Measurements from ENCODE around the gene TTC24. TPM values are rescaled to one million over a fixed set of nuclear protein-coding genes. Genes with fewer than 3 reads are reported as not detected.

TTC24 gene
- polyA plus RNA-seq, 3 donors = 0.14 to 0.31 TPM; not detected in 1

- 50% methylated on average over 1 of the region's 2 CpGs for WGBS (ENCODE audit: insufficient coverage)
- H3K9me3 ChIP-seq (replicated peaks in 1 of 2; ENCODE audit: control insufficient read depth in 1 of 2, insufficient read depth in 1 of 2, low read length in 2 of 2) = no peaks in the 10 kb centered on the region
- H3K27me3 ChIP-seq (ENCODE audit: control insufficient read depth in 2 of 2, insufficient read depth in 2 of 2, low read length in 2 of 2) = no peaks in the 10 kb centered on the region
- H3K27ac Mint-ChIP-seq = peak overlapping the region in 2 of 7 donors; percentile 42 to 84
- no peaks in the 10 kb centered on the region for H4K20me1 ChIP-seq (ENCODE audit: insufficient read depth, low read length)
- H3K27ac ChIP-seq (ENCODE audit: low read depth in 1 of 2, low read length in 2 of 2) = no peak overlapping the region
- H2AFZ ChIP-seq (ENCODE audit: insufficient read depth, low read depth, low read length, poor library complexity, severe bottlenecking) = no peak overlapping the region
- peaks cover 32 to 36% of the 10 kb centered on the region in 2 donors for H3K4me1 ChIP-seq (ENCODE audit: control insufficient read depth in 1 of 2, insufficient read depth in 2 of 2, low read length in 2 of 2)
- no peak overlapping the region for H3K9ac ChIP-seq (ENCODE audit: insufficient read depth, low read length, poor library complexity, severe bottlenecking)
- peaks cover 39% of the 10 kb centered on the region for H3K4me1 Mint-ChIP-seq
- TF ChIP-seq CTCF (IDR thresholded peaks at IDR 0.05) = no peak
- intact Hi-C loops (cut with micrococcal nuclease) = no loop called here
- no peak overlapping the region for H3K4me2 ChIP-seq (replicated peaks; ENCODE audit: extremely low read depth, low read length, poor library complexity, severe bottlenecking)
- no peaks in the 10 kb centered on the region for H3K79me2 ChIP-seq (ENCODE audit: insufficient read depth, low read length)
- no peak overlapping the region for H3K4me3 Mint-ChIP-seq
- H3K36me3 Mint-ChIP-seq = peaks cover 37 to 60% of the 10 kb centered on the region in 2 donors
- no peak overlapping the region for H3K4me3 ChIP-seq (replicated peaks in 1 of 3; ENCODE audit: low read depth in 2 of 3, low read length in 3 of 3)
- peaks cover 0 to 3% (median 0%) of the 10 kb centered on the region in 3 donors for H3K27me3 Mint-ChIP-seq (ENCODE audit: low read depth in 3 of 3)
- DNase-seq = no peak
- H3K36me3 ChIP-seq (replicated peaks in 1 of 2; ENCODE audit: control insufficient read depth in 1 of 2, insufficient read depth in 2 of 2, low read length in 2 of 2) = peaks cover 14 to 53% of the 10 kb centered on the region in 2 donors
- no peaks in the 10 kb centered on the region for H3K9me3 Mint-ChIP-seq
Measured at GRCh38 chr1:156549390-156549789, 30.1 kb upstream of the TTC24 start.

- no peak overlapping the region for H2AFZ ChIP-seq (ENCODE audit: insufficient read depth, low read depth, low read length, poor library complexity, severe bottlenecking)
- peaks cover 0 to 1% (median 0%) of the 10 kb centered on the region in 3 donors for H3K27me3 Mint-ChIP-seq (ENCODE audit: low read depth in 3 of 3)
- peaks cover 43% of the 10 kb centered on the region for H3K4me1 Mint-ChIP-seq
- no peaks in the 10 kb centered on the region for H3K79me2 ChIP-seq (ENCODE audit: insufficient read depth, low read length)
- peak overlapping the region in 2 of 7 donors; percentile 16 to 48 for H3K27ac Mint-ChIP-seq
- no peaks in the 10 kb centered on the region for H3K27me3 ChIP-seq (ENCODE audit: control insufficient read depth in 2 of 2, insufficient read depth in 2 of 2, low read length in 2 of 2)
- H3K4me3 Mint-ChIP-seq = no peak overlapping the region
- peaks cover 14 to 48% of the 10 kb centered on the region in 2 donors for H3K36me3 ChIP-seq (replicated peaks in 1 of 2; ENCODE audit: control insufficient read depth in 1 of 2, insufficient read depth in 2 of 2, low read length in 2 of 2)
- H3K9me3 Mint-ChIP-seq = no peaks in the 10 kb centered on the region
- DNase-seq = no peak
- H3K27ac ChIP-seq (ENCODE audit: low read depth in 1 of 2, low read length in 2 of 2) = no peak overlapping the region
- H3K36me3 Mint-ChIP-seq = peaks cover 33 to 57% of the 10 kb centered on the region in 2 donors
- no peak overlapping the region for H3K4me2 ChIP-seq (replicated peaks; ENCODE audit: extremely low read depth, low read length, poor library complexity, severe bottlenecking)
- peaks cover 36 to 40% of the 10 kb centered on the region in 2 donors for H3K4me1 ChIP-seq (ENCODE audit: control insufficient read depth in 1 of 2, insufficient read depth in 2 of 2, low read length in 2 of 2)
- no peak for TF ChIP-seq CTCF (IDR thresholded peaks at IDR 0.05)
- H3K9ac ChIP-seq (ENCODE audit: insufficient read depth, low read length, poor library complexity, severe bottlenecking) = no peak overlapping the region
- intact Hi-C loops (cut with micrococcal nuclease) = loop anchor here (5.0 to 10.0 kb wide), 2 partner anchors 48 to 55 kb away; partner anchors contain the start of gene MEF2D (in 1 of the 2)
- H3K4me3 ChIP-seq (replicated peaks in 1 of 3; ENCODE audit: low read depth in 2 of 3, low read length in 3 of 3) = no peak overlapping the region
- no CpG with 5 or more reads among the region's 1 CpG for WGBS (ENCODE audit: insufficient coverage)
- H3K9me3 ChIP-seq (replicated peaks in 1 of 2; ENCODE audit: control insufficient read depth in 1 of 2, insufficient read depth in 1 of 2, low read length in 2 of 2) = no peaks in the 10 kb centered on the region
- H4K20me1 ChIP-seq (ENCODE audit: insufficient read depth, low read length) = no peaks in the 10 kb centered on the region
Measured at GRCh38 chr1:156549831-156550230, 29.7 kb upstream of the TTC24 start.
